Gastroesophageal sphincter (tissue), 3 donors: ENCODE data around the gene ACSS1.

Experiments
- EP300 ChIP-seq: sonication (generic); formaldehyde crosslinking; IDR thresholded peaks from one replicate; pipeline ENCODE4 v1.6.1; 2017; ENCODE audit warnings: antibody characterized with exemption, mild to moderate bottlenecking
- POLR2A ChIP-seq, 2 donors: fragments of 450-650 bp; IDR thresholded peaks; one replicate each; pipeline ENCODE4 v1.6.1; 2017; ENCODE audit warnings: antibody characterized with exemption in 2 of 2, mild to moderate bottlenecking in 2 of 2, moderate library complexity in 1 of 2
- TF ChIP-seq, protein P1 (sequence below), 4 experiments: fragments of 200-600 bp in 2 of 4; fragments of 450-650 bp in 2 of 4; sonication (generic) in 1 of 4; IDR thresholded peaks; one replicate each; pipeline ENCODE4 v1.5.1; 2017 to 2019; ENCODE audit warnings: antibody characterized with exemption in 4 of 4, mild to moderate bottlenecking in 2 of 4, moderate library complexity in 2 of 4

DNA sequence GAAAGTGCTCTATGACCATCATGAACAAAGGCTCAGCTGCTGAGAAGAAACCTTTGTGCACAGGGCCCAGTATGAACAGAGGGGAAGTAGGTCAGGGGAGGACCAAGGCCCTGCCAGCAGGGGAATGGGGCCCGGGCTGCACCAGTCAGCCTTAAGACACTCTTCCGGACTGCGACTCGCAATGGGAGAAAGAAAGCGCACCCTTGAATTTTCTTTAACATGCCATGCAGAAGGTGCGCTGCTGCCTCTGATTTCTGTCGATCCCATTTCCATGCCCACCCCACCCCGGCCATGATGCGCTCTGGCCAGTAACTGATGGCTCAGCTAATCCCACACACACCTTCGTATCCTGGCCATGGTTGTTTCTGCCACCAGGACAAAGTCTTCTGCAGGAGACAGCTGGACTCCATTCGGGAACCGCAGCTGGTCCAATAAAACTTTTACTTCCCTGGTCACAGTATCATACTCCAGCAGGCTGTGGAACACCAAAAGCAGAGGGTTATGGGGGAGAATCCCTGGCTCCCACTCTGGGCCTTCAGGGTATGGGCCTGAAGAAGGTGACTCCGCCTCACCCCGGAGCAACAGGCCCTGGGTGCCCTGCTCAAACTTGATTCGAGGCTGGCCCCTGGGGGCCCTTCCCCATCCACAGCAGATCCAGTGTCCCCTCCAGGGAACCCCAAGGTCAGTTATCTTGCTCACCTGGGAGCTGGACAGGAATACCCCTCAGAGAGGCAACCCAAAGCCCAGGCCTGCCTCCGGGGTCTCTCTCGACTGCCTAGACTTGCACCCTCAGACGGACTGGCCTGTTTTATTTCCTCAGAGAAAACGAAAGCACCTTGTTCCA is 88.5 kb downstream of the ACSS1 start:
- TF ChIP-seq POLR2A (IDR thresholded peaks at IDR 0.05) (no peak), EP300 (no peak)
- TF ChIP-seq, protein P1, sequence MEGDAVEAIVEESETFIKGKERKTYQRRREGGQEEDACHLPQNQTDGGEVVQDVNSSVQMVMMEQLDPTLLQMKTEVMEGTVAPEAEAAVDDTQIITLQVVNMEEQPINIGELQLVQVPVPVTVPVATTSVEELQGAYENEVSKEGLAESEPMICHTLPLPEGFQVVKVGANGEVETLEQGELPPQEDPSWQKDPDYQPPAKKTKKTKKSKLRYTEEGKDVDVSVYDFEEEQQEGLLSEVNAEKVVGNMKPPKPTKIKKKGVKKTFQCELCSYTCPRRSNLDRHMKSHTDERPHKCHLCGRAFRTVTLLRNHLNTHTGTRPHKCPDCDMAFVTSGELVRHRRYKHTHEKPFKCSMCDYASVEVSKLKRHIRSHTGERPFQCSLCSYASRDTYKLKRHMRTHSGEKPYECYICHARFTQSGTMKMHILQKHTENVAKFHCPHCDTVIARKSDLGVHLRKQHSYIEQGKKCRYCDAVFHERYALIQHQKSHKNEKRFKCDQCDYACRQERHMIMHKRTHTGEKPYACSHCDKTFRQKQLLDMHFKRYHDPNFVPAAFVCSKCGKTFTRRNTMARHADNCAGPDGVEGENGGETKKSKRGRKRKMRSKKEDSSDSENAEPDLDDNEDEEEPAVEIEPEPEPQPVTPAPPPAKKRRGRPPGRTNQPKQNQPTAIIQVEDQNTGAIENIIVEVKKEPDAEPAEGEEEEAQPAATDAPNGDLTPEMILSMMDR (IDR thresholded peaks at IDR 0.05) = no peak
